HG03571 (cell line): ENCODE data around the gene IRS1.

Experiments used
- ATAC-seq: cut with Tn5 transposase; IDR thresholded peaks from one replicate; pipeline ENCODE4 v1.9.1; 2021; ENCODE audit not compliant: unreplicated experiment

Gene IRS1

GRCh38 chr2:226760412-226761194 lies 39.0 kb downstream of the IRS1 start:
- ATAC-seq = no peak

DNA sequence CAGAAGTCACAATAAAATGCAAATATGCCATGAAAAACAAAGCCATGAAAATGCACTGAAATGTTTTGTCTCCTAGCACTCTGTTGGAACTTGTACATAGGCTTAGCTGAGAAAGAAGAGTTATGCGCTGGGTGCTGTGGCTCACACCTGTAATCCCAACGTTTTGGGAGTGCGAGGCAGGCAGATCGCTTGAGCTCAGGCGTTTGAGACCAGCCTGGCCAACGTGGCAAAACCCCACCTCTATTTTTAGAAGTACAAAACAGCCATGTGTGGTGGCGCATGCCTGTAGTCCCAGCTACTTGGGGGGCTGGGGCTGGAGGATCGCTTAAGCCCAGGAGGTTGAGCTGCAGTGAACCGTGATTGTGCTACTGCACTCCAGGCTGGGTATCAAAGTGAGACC lies 39.9 kb downstream of the IRS1 start:
- no peak for ATAC-seq

- ATAC-seq = no peak
Observed at GRCh38 chr2:226758921-226759640, 40.5 kb downstream of the IRS1 start.

GRCh38 chr2:226756131-226756530 lies 43.5 kb downstream of the IRS1 start:
- no peak for ATAC-seq

DNA sequence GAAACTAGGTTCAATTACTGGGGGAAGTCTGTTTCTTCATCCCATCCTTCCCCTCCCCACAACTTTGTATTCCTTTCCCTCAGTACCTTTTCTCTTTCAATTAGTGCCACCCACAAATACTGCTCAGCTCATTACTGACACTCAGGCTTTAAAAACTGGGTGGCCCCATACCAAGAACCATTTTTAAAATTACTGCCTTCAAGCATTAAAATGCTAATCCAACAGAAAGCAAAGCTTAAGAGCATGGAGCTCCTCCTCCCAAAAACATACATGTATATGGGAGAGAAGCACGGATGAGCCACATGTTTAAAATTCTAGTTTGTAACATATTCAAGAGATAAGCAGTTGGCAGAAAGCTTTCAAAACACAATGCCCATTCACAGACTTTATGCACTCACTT lies 44.0 kb downstream of the IRS1 start:
- no peak for ATAC-seq

DNA sequence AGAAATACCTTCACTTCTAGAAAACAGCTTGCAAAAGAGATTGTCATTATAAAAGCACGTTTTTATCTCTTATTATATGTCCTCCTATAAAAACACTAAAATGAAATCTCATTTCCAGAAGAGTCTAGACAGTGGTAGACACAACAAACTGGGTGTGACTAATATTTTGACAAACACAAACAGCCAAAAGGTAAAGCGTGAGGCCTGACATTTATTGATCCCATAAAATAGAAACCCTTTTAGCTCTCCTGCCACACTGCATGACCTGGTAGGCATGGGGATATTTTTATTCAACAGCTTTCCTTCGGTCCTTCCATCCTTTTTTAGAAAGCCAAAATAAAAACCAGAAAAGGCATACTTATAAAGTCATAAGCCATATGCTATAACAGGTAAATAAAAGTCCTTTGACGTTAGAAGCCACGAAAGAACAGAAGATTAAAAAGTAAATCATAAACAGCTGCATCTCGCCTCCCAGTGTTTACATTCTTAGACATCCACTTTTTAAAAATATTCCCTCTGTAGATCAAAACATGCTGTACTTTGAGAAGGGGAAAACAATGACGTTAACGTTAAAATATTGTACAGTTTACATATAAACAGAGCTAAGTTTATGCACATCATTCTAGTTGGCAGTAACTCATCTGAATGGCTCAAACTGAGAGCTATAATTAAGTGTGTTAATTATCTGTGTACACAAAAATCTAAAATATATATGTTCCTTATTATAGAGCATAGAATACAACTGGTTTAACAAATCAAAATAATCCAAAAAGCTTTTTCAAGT lies 44.6 kb downstream of the IRS1 start:
- no peak for ATAC-seq

GRCh38 chr2:226752887-226753286 lies 46.7 kb downstream of the IRS1 start:
- ATAC-seq = no peak

DNA sequence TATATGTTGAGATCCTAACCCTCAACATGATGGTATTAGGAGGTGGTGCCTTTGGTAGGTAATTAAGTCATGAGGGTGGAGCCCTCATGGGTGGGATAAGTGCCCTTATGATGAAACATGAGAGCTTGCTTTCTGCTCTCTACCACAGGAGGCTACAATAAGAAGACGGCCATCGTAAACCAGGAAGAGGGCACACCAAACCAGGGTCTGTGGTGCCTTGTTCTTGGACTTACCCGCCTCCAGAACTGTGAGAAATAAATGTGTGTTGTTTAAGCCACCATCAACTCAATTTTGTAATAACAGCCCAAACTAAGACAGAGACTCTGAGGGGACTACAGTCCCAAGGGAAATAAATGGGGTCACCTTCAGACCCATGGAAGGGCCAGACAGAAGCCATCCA lies 52.3 kb downstream of the IRS1 start:
- ATAC-seq = no peak

GRCh38 chr2:226746196-226746800 lies 53.3 kb downstream of the IRS1 start:
- ATAC-seq = no peak

DNA sequence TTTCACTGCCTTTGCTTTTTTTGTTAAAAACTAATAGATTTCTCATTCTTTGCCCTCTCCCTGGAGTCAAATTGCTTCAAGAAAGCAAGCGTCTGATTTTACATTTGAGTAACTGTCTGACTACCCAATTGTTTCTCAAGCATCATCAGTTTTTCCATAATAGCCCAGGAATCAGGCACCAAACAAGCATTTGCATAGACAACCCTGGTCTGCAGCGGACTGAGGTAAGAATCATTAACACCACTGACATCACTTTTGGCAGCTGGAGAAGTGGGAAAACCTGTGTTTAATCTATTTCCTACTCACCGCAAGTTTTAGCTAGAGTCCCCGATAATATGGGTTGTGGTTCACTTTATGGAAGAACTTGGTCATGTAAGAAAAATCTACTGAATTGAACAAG lies 55.7 kb downstream of the IRS1 start:
- ATAC-seq = no peak

DNA sequence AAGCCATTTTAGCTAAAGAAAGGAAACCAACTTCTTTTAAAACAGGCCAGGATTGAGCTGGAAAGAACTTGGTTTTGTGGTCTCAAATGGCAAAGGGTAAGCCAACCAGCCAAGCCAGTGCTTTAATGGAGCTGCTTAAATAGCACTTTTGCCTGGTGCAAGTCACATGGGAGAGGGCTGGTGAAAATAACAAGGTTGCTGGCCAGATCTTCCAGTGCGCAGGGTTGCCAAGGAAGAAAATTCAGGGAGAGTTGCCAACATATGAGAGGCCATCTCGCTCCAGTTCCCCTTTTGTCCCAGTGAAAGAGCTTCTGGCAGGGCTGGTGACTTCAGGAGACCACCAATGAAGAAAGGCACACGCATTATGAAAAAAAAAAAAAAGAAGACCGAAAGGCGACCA lies 57.3 kb downstream of the IRS1 start:
- no peak for ATAC-seq

GRCh38 chr2:226740039-226740648 lies 59.5 kb downstream of the IRS1 start:
- ATAC-seq = no peak

GRCh38 chr2:226739545-226740030 lies 60.0 kb downstream of the IRS1 start:
- no peak for ATAC-seq

DNA sequence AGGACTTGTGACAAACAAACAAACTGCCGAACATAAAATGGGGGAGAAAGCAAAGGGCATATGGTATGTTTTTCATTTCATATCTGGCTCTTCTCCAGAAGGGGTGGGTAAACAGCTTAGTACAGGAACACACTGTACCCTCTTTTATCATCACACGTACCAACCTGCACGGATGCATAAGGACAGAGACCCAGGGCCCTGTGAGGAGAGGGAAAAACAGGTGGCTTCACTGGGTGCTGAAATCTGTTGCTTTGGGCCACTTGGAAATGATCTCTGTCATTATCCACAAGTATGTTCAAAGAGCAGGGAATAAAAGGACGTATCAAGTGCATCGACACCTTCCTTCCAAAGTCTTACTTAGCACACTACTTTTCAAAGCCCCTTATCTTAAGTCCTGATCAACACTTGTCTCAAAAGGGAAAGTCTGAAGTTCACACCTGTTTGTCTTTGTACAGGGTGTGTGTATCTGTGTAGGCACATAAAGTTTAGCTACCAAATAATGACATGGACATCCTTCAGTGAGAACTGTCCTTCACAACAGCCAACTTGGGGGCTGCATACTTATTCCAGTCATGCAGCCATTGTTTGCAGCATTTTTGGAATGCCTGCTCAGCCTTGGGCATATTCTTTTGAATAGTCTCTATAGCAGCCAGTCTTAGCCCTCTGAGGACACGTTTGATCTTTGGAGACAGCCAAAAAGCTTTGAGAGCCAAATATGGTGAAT lies 60.6 kb downstream of the IRS1 start:
- no peak for ATAC-seq

DNA sequence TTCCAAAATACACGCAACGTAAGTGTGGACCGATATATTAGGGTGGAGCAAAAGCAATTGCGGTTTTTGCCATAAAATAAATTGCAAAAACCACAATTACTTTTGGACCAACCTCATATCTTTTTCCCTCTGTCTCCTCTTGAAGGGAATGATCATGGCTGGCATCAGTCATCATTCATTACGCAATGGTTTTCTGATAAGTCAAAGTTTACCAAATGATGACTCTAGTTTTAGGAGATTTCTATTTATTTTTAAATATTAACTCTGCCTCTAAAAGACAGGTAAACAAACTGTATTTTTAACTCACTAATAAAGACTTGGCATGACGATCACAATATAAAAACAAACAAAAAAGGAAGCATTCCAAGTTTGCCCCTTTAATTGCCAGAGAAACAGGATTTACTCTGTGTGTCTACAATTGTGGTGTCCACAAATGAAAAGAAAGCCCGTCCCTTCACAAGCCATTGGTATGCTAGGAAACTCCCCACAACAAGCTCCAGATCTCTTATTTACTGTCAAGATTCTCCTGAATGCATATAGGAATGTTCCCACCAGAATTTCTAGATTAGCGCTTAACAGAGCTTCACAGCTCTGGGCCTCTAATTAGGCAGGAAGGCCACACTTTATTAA lies 61.3 kb downstream of the IRS1 start:
- ATAC-seq = no peak

- ATAC-seq = no peak
Observed at GRCh38 chr2:226736382-226736781, 63.2 kb downstream of the IRS1 start.

GRCh38 chr2:226733927-226734564 lies 65.6 kb downstream of the IRS1 start:
- ATAC-seq = no peak

- no peak for ATAC-seq
Observed at GRCh38 chr2:226733189-226733858, 66.3 kb downstream of the IRS1 start.
